Activated T-helper 17 cell treated with anti-CD3 and anti-CD28 coated beads, Interleukin-2, amount 50 U/mL, for 72 hours (primary cell): ENCODE data around the gene HCN4. TPM values are rescaled to one million over a fixed set of nuclear protein-coding genes. Genes with fewer than 3 reads are reported as not detected.

Source experiments
- ATAC-seq: fragments of 150-1000 bp; cut with Tn5 transposase; replicated peaks from 2 replicates; pipeline ENCODE4 v1.10.0; 2021; ENCODE audit warnings: mild to moderate bottlenecking, moderate library complexity
- H3K27ac Mint-ChIP-seq: one replicate; pipeline ENCODE4 v1.8.0; 2022; ENCODE audit warnings: mixed read lengths
- H3K27me3 Mint-ChIP-seq: one replicate; pipeline ENCODE4 v1.8.0; 2022; ENCODE audit warnings: mixed read lengths
- H3K36me3 Mint-ChIP-seq: one replicate; pipeline ENCODE4 v1.8.0; 2022; ENCODE audit warnings: low read depth, mild to moderate bottlenecking, mixed read lengths
- H3K4me1 Mint-ChIP-seq: one replicate; pipeline ENCODE4 v1.8.0; 2022; ENCODE audit warnings: mixed read lengths
- H3K4me3 Mint-ChIP-seq: one replicate; pipeline ENCODE4 v1.8.0; 2022; ENCODE audit warnings: mild to moderate bottlenecking, mixed read lengths
- H3K9me3 Mint-ChIP-seq: one replicate; pipeline ENCODE4 v1.8.0; 2022; ENCODE audit warnings: mixed read lengths
- total RNA-seq, 2 donors: library from RNA; stranded (reverse); gene quantifications; one replicate each; pipeline ENCODE4 v1.2.3, GENCODE V29; 2022

The HCN4 gene
- total RNA-seq, 2 donors from 2014 or later: not detected

DNA sequence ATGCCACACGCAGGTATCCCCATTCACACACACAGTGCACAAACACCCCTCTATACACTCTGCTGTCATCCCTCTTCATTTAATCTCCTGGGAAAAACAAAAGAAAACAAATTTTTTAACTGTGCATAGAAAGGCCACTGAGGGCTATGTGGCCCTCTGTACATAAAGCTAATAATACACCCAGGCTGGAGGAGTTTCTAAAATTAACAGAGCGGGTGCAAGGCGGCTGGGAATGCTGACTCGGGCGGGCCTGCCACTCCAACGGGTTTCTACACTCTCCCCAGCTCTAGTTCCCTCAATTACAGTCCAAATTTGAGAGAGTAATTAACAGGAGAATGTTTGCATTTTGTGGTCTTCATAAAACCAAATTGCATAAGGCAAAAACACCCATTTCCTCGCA is 23.1 kb downstream of the HCN4 start:
- Mint-ChIP-seq H3K4me1 (no peaks in the 10 kb centered on the region), H3K27me3 (peaks cover 21% of the 10 kb centered on the region), H3K9me3 (peaks cover 13% of the 10 kb centered on the region), H3K36me3 (no peaks in the 10 kb centered on the region), H3K4me3 (no peak overlapping the region), H3K27ac (no peak overlapping the region)
- ATAC-seq: no peak

DNA sequence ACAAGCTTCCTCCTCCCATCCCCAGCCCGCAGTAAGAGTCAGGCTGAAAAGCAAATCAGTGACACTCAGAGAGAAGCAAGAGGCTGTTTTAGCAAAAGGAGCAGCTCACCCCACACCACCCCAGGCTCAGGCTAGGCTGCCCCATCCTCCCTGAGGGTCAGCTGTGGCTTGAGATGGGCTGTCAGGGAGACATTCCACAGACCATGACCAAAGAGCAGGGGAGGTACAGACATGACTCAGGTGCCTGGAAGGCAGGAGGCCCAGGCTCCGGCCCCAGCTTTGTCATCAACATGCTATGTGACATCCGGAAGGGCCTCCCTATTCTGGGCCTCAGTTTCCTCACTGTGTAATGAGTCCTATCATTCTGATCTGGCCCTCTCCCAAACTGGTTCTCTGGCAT is 24.7 kb downstream of the HCN4 start:
- H3K4me1 Mint-ChIP-seq: no peaks in the 10 kb centered on the region
- no peak overlapping the region for H3K4me3 Mint-ChIP-seq
- no peak for ATAC-seq
- H3K27me3 Mint-ChIP-seq: peaks cover 21% of the 10 kb centered on the region
- no peak overlapping the region for H3K27ac Mint-ChIP-seq
- H3K9me3 Mint-ChIP-seq: peaks cover 13% of the 10 kb centered on the region
- H3K36me3 Mint-ChIP-seq: no peaks in the 10 kb centered on the region

DNA sequence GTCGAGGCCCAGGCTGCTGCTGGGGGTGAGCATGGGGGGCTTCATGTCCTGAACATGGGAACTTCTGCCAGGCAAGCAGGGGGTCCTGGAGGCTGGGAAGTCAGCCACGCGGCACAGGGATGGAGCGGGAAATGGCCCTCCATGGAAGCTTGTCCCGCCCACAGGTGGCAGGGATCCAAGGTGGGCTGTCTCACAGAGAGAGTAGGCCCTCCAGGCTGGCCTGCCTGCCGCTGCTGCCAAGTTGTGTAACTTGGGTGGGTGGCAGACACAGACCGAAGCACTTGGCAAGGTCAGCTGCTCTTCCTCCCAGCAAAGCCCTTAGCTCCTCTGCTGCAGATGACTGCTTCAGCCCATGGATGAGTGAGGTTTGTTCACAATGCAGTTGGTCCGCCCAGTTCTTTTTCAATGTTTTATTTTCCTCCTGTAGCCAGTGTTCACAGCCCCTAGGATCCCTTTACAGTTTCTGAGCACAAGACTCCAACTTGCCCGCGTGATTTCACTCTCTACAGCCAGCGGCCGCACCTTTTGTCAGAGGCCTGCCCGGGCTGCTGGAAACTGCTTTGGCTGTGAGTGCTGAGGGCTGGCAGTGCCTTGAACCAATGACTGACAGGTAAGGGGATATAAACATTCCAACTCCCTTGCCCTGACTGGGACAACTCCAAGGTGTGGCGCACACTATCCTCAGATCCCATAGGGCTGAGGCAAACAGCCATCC is 26.7 kb downstream of the HCN4 start:
- peaks cover 17% of the 10 kb centered on the region for H3K27me3 Mint-ChIP-seq
- no peak overlapping the region for H3K27ac Mint-ChIP-seq
- ATAC-seq: no peak
- no peak overlapping the region for H3K4me3 Mint-ChIP-seq
- H3K9me3 Mint-ChIP-seq: peaks cover 13% of the 10 kb centered on the region
- no peaks in the 10 kb centered on the region for H3K4me1 Mint-ChIP-seq
- no peaks in the 10 kb centered on the region for H3K36me3 Mint-ChIP-seq

DNA sequence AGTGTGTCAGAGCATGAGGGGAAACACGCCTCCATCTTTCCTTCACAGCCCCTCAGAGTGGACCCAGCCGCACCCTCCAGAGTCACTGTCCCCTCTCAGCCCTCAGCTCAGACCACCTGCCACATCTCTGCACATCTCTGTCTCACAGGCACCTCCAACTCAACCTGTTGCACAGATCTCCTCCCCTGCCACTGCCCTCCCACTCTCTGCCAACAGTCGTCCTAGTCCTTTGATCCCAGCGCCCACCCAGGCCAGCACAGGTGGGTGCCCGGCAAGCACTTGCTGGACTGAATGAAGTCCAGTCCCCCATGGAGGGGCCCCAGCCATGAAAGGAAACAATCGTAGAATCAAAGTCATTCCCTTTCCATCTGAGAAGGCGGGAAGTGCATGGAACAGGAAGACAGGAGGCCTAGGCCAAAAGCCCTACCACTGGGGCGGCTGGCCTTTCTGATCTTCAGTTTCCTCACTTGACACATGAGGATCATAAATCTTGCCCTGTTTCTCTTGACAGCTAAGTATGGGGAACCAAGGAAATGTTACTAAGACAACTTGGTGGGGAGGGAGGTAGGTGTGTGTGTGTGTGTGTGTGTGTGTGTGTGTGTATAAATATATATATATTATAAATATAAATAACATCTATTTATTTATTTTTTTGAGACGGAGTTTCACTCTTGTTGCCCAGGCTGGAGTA is 28.1 kb downstream of the HCN4 start:
- no peak for ATAC-seq
- H3K36me3 Mint-ChIP-seq: no peaks in the 10 kb centered on the region
- H3K4me3 Mint-ChIP-seq: no peak overlapping the region
- H3K9me3 Mint-ChIP-seq: peaks cover 13% of the 10 kb centered on the region
- H3K27me3 Mint-ChIP-seq: peaks cover 17% of the 10 kb centered on the region
- H3K4me1 Mint-ChIP-seq: no peaks in the 10 kb centered on the region
- H3K27ac Mint-ChIP-seq: no peak overlapping the region

DNA sequence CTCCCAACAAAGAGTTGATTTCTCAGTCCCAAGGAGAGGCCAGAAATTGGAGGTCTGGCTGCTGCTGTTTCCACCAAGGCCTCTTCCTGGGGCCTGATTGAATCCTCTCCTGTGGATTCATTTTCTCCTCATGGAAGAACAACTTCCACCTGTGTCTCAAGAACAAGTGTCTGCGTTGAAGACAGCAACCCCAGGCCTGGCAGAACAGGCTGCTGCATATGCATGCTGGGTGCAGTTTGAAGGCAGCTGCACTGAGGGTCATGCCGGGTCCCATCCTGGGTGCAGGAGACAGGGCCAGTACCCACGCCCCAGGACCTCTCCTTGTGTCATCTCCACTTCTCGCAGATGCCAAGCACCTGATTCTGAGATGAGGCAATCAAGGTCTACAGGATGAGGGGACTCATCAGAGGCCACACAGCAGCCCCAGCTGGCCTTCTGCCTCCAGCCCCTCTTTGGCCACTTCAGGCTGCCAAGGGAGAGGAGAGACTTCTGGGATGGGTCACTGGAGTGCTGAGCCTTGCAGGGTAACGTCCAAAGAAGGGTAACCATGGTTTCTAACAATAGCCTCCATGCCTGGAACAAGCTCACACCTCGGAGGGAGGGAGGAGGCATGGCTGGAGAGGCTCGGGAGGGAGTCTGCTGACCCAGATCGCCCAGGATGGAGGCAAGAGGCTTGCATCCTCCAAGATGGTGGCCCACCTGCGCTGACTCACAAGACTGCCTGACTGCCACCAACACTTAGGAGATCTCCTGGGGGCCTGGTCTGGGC is 30.0 kb downstream of the HCN4 start:
- Mint-ChIP-seq H3K4me3 (no peak overlapping the region), H3K9me3 (peaks cover 13% of the 10 kb centered on the region), H3K4me1 (no peaks in the 10 kb centered on the region), H3K27ac (no peak overlapping the region), H3K27me3 (peaks cover 16% of the 10 kb centered on the region), H3K36me3 (no peaks in the 10 kb centered on the region)
- no peak for ATAC-seq

DNA sequence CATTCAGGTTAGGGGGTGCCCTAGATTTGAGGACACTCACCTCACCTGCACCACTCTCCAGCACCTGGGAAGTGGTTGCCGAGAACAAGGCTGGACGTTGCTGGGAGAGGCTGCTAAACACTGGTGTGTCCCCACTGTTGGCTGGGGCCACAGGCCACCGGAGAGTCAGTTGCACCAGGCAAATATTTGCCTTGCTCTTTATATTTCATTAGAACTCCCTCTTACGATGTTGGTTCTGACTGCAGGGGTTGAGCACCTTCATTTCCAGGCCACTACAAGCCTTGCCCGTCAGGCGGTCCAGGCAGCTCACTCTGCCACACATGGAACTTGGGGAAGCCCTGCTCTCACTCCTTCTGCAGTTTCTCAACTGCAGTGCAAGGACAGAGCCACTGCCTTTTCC is 30.7 kb downstream of the HCN4 start:
- no peak for ATAC-seq
- no peak overlapping the region for H3K4me3 Mint-ChIP-seq
- no peaks in the 10 kb centered on the region for H3K4me1 Mint-ChIP-seq
- no peak overlapping the region for H3K27ac Mint-ChIP-seq
- peaks cover 6% of the 10 kb centered on the region for H3K9me3 Mint-ChIP-seq
- H3K27me3 Mint-ChIP-seq: peaks cover 12% of the 10 kb centered on the region
- no peaks in the 10 kb centered on the region for H3K36me3 Mint-ChIP-seq

DNA sequence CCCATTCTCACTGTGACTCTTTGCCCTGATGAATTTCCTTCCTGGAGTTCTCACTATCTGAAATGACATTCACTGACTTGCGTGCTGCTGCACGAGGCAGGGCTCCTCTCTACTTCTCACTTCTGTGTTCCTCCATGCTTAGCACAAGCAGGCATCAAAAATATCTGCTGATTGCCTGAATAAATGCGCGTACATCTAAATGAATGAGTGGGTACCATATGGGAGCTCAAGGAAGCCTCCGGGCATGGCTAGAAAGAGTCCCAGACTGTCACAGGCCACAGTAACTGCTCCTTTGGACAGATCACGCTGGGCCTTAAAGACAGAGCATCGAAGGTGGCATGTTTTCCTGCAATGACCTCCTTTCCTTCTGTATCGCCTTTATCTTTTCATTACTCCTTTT is 31.6 kb downstream of the HCN4 start:
- no peak for ATAC-seq
- no peak overlapping the region for H3K27ac Mint-ChIP-seq
- H3K9me3 Mint-ChIP-seq: no peaks in the 10 kb centered on the region
- peaks cover 7% of the 10 kb centered on the region for H3K27me3 Mint-ChIP-seq
- no peaks in the 10 kb centered on the region for H3K36me3 Mint-ChIP-seq
- no peak overlapping the region for H3K4me3 Mint-ChIP-seq
- H3K4me1 Mint-ChIP-seq: no peaks in the 10 kb centered on the region

DNA sequence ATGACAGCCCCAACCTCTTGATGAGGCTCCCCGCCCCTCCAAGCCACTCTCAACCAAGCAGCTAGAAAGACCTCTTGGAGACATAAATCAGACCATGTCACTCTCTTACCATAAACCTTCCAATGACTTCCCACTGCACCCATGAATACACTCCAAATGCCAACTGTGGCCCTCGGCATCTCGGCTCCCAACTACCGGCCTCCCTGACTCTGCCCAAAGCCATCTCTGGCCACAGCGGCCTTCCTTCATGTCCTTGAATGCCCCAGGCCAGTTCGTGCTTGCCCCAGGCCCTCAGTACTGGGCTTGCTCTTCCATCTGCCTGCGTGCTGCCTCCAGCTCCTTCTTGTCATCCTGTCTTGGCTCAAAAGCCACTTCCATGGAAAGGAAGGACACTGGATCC is 32.0 kb downstream of the HCN4 start:
- no peak for ATAC-seq
- H3K9me3 Mint-ChIP-seq: no peaks in the 10 kb centered on the region
- H3K27ac Mint-ChIP-seq: no peak overlapping the region
- no peaks in the 10 kb centered on the region for H3K36me3 Mint-ChIP-seq
- H3K27me3 Mint-ChIP-seq: peaks cover 7% of the 10 kb centered on the region
- H3K4me1 Mint-ChIP-seq: no peaks in the 10 kb centered on the region
- H3K4me3 Mint-ChIP-seq: no peak overlapping the region

DNA sequence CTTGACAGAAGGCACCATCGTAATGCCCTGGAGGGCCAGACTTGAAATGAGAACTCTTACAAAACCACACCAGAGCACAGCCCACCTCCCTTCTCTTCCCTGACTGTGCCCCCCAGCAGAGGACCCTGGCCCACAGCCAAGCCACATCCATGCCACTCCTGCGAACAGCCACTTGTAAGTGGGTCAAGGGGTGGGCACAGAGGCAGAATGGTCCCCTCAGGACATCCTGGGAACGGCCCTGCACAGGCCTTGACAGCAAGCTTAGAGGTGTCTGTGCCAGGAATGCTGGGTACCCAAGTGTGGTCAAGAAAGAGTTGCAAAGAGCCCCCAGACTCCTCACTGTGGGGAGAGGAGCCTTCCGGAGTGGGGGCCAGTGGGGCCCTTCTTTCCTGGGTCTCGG is 33.3 kb downstream of the HCN4 start:
- no peak for ATAC-seq
- Mint-ChIP-seq H3K27ac (no peak overlapping the region), H3K4me1 (no peaks in the 10 kb centered on the region), H3K36me3 (no peaks in the 10 kb centered on the region), H3K27me3 (peaks cover 7% of the 10 kb centered on the region), H3K4me3 (no peak overlapping the region), H3K9me3 (no peaks in the 10 kb centered on the region)

DNA sequence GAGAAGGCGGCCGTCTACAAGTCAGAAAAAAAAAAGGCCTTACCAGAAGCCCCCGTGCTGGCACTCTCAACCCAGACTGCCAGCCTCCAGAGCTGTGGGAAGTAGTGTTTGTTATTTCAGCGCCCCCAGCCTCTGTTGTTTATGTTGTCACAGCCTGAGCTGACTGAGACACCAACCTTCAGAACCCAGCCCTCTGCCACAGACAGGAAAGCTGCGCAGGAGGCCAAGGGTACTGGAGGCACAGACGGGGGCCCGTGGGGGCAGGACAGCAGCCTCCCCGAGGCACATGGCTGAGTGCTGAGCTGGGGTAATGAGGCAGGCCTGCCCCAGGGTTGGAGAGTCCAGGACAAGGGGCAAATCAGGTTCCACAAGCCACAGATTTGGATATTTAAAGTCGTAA is 33.7 kb downstream of the HCN4 start:
- Mint-ChIP-seq H3K4me3 (no peak overlapping the region), H3K27me3 (peaks cover 7% of the 10 kb centered on the region), H3K4me1 (no peaks in the 10 kb centered on the region), H3K36me3 (no peaks in the 10 kb centered on the region), H3K27ac (no peak overlapping the region), H3K9me3 (no peaks in the 10 kb centered on the region)
- no peak for ATAC-seq

DNA sequence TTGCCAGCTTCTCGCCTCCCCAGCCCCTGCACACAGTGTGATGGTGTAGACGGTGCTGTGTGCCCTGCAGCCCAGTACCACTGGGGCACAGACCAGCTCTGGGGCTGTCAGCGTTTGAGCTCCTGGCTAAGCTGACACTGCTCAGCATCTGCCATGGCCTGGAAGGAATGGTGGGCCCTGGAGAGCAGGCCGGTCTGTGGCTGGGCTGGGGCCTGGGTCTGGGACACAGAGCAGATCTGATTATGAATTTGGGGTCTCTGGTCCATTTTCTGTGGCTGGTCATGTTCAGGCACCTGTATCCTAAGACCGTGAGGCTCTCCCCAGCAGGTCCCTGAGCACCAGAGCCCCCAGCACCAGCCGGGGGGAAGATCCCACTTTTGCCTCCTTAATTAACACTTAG is 34.7 kb downstream of the HCN4 start:
- Mint-ChIP-seq H3K9me3 (no peaks in the 10 kb centered on the region), H3K27ac (no peak overlapping the region), H3K36me3 (no peaks in the 10 kb centered on the region), H3K4me1 (no peaks in the 10 kb centered on the region), H3K4me3 (no peak overlapping the region), H3K27me3 (peaks cover 7% of the 10 kb centered on the region)
- no peak for ATAC-seq

DNA sequence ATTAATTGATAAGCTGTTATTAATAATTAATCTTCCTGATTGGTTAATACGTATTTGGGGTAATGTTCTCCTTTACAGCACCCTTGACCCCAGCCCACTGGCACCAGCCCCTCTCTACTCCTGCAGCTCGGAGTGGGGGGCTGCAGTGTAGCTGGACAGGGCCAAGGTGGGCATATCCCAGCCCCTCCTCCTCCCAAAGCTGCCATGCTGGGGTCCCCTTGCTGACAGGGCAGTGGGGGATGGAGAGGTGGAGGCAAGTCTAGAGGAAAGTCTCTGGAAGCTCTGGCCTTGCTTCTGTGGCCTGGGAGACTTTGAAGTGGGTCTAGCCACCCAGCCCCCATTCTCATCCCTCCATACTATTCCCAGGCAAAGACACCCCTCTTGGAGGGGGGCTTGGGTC is 35.8 kb downstream of the HCN4 start:
- H3K36me3 Mint-ChIP-seq: no peaks in the 10 kb centered on the region
- H3K27ac Mint-ChIP-seq: no peak overlapping the region
- peaks cover 4% of the 10 kb centered on the region for H3K4me1 Mint-ChIP-seq
- ATAC-seq: no peak
- no peaks in the 10 kb centered on the region for H3K9me3 Mint-ChIP-seq
- H3K4me3 Mint-ChIP-seq: no peak overlapping the region
- H3K27me3 Mint-ChIP-seq: peaks cover 8% of the 10 kb centered on the region

DNA sequence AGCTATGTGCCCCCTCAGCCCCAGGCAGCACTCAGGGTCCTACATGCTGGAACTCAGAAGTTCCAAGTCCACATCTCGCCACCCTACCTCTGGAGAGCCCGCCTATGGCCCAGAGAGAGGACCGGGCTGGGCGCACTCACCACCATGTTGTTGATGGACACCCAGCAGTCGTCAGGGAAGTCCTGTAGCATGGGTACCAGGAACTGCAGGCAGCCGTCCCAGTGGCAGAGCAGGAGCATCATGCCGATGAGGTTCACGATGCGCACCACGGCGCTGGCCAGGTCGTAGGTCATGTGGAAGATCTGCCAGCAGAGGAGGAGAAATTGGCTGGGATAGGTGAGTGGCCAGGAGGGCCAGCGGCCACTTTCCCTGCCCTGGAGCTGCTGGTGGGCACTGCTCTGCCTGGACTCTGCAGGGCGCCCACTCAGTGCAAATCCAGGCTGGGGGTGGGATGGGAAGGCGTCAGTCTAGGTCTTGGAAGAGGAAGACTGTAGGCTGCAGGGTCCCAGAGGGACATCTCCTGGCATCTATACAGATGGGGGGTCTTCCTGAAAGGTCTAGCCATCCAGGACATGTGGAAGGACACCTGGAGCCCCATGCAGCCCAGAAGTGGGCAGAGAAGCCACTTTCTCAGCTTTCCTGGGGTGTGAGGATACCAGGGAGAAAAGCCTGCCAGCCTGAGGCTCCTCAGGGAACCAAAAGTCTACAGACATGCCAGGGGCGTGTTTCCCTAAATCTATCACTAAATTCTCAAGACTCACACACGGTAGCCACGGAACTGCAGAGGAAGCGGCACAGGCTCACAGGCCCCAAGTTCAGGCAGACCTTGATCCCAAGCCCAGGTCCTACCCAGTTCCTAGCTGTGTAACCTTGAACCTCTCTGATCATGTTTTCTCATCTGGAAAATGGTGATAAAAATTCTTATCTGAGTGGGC is 36.5 kb downstream of the HCN4 start:
- H3K4me1 Mint-ChIP-seq: peaks cover 4% of the 10 kb centered on the region
- H3K4me3 Mint-ChIP-seq: no peak overlapping the region
- H3K27ac Mint-ChIP-seq: no peak overlapping the region
- H3K9me3 Mint-ChIP-seq: no peaks in the 10 kb centered on the region
- H3K36me3 Mint-ChIP-seq: no peaks in the 10 kb centered on the region
- ATAC-seq: no peak
- peaks cover 8% of the 10 kb centered on the region for H3K27me3 Mint-ChIP-seq

DNA sequence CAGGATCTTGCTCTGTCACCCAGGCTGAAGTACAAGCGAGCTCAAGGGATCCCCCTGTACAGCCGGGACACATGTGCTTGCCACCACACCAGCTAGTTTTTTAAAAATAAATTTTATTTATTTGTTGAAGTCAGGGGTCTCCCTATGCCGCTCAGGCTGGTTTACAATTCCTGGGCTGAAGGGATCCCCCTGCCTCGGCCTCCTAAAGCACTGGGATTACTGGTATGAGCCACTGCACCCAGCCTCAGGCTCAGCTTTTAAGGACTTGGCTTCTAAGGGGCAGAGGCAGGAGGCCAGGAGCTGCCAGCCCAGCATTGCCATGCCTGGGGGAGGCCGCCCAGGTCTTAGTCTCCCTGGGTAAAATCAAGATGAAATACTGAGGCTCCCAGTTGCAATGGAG is 37.3 kb downstream of the HCN4 start:
- peaks cover 5% of the 10 kb centered on the region for H3K27me3 Mint-ChIP-seq
- ATAC-seq: no peak
- H3K9me3 Mint-ChIP-seq: no peaks in the 10 kb centered on the region
- H3K4me1 Mint-ChIP-seq: peaks cover 4% of the 10 kb centered on the region
- H3K4me3 Mint-ChIP-seq: no peak overlapping the region
- H3K27ac Mint-ChIP-seq: no peak overlapping the region
- no peaks in the 10 kb centered on the region for H3K36me3 Mint-ChIP-seq
